Measurements from ENCODE around the gene MORN5. TPM values are rescaled to one million over a fixed set of nuclear protein-coding genes. Genes with fewer than 3 reads are reported as not detected.

MORN5 gene
- total RNA-seq, 1 experiment from 2014 or later: not detected

DNA sequence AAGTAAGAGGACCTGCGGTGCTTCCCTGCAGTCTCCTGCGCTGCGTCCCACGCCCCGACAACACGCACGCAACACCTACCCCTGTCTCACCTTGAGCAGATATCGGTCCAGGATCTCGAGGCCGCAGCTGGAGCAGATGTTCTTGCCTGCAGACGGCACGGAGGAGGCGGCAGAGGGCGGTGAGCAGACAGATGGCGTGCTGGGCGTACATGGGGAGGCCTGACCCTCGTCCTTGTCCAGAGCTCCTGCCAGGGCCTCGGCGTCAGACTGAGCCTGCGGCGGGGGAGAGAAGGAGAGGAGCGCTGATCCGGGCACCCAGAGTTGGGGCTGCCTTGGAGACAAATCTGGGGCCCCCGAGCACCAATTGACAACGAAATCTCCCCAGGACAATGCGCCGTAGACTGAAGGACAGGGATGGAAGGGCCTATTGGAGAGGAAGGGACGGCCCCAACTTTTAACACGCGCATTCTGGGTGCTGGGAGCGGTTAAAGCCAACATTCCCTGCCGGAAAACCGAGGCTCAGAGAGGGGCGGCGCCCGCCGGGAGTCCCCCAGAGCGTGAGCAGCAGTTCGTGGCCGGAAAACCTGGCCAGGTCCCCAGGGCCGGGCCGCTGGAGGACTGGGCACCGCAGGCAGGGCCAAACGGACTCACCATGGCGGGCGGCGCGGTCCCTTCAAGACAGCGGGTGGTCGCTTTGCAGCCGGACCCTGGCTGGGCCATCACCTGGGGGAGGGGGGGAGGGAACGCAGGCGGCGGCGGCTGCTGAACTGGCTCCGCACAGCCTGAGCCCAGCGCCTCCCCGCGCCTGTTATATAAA lies 67.3 kb downstream of the MORN5 start:
- DNase-seq: peak; percentile 91
- Histone ChIP-seq H3K4me3 (ENCODE audit: insufficient read depth, low read depth, low read length) (peak overlapping the region; percentile 17; the same call in 1 of the 2 replicates), H3K36me3 (replicated peaks; ENCODE audit: control insufficient read depth, insufficient read depth, low read length) (no peaks in the 10 kb centered on the region)

GRCh38 chr9:122227575-122227900 lies 67.8 kb downstream of the MORN5 start:
- peaks cover 97% of the 10 kb centered on the region for H3K27me3 ChIP-seq (ENCODE audit: control insufficient read depth, insufficient read depth, low read length)
- DNase-seq: no peak
- no peak overlapping the region; the same call in 1 of the 2 replicates for H3K4me3 ChIP-seq (ENCODE audit: insufficient read depth, low read depth, low read length)

More for the DNA sequence above, 67.3 kb downstream of the MORN5 start:
- peaks cover 100% of the 10 kb centered on the region for H3K27me3 ChIP-seq (ENCODE audit: control insufficient read depth, insufficient read depth, low read length)

DNA sequence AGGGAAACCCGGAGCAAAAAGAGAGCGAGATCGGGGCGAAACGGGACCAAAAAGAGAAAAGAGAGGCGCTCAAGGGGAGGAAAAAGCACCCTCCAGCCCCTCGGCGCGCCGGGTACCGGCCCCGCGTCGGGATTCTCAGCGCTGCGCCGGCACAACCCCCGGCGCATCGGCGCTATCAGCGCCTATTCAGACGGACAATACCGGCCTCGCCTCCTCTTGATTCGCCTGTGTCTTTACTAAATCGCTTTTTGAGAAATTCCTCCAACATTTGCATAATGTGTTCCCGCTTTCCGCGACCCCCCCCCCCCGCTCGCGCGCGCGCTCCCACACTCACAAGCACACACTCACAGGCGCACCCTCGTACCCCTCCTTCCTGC lies 68.5 kb downstream of the MORN5 start:
- peak; percentile 80 for DNase-seq
- peaks cover 91% of the 10 kb centered on the region for H3K27me3 ChIP-seq (ENCODE audit: control insufficient read depth, insufficient read depth, low read length)
- H3K36me3 ChIP-seq (replicated peaks; ENCODE audit: control insufficient read depth, insufficient read depth, low read length): no peaks in the 10 kb centered on the region
- peak overlapping the region; percentile 36 for H3K4me3 ChIP-seq (ENCODE audit: insufficient read depth, low read depth, low read length)

More at GRCh38 chr9:122227575-122227900, 67.8 kb downstream of the MORN5 start:
- no peaks in the 10 kb centered on the region for H3K36me3 ChIP-seq (replicated peaks; ENCODE audit: control insufficient read depth, insufficient read depth, low read length)

- peak; percentile 80 for DNase-seq
- peaks cover 84% of the 10 kb centered on the region for H3K27me3 ChIP-seq (ENCODE audit: control insufficient read depth, insufficient read depth, low read length)
- peak within 1 kb of the TSS; percentile 36 for H3K4me3 ChIP-seq (ENCODE audit: insufficient read depth, low read depth, low read length)
- H3K36me3 ChIP-seq (replicated peaks; ENCODE audit: control insufficient read depth, insufficient read depth, low read length): no peaks in the 10 kb centered on the region
Observed at GRCh38 chr9:122228568-122229484, 69.1 kb downstream of the MORN5 start, which contains the start of gene LHX6. Gene LHX6 (minus strand): TSS chr9:122228957. CDS start chr9:122228740, 217 bp downstream.

DNA sequence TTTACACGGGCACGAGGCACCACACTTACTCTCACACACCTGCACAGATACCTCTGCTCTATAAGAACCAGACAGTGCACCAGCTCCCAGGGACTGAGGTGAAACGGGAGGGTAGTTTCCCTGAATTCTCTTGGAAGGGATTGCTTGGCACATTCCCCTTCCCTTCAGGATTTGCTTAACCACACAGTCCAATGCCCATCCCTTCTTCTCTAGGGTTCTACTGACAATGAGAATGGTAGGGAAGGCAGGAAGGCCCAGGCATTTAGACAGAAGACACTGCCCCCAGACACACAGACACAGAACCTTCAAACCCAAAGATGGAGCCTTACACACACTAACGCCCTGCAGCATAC lies 69.8 kb downstream of the MORN5 start:
- Histone ChIP-seq H3K4me3 (ENCODE audit: insufficient read depth, low read depth, low read length) (no peak overlapping the region), H3K27me3 (ENCODE audit: control insufficient read depth, insufficient read depth, low read length) (peaks cover 78% of the 10 kb centered on the region), H3K36me3 (replicated peaks; ENCODE audit: control insufficient read depth, insufficient read depth, low read length) (no peaks in the 10 kb centered on the region)
- DNase-seq: no peak

DNA sequence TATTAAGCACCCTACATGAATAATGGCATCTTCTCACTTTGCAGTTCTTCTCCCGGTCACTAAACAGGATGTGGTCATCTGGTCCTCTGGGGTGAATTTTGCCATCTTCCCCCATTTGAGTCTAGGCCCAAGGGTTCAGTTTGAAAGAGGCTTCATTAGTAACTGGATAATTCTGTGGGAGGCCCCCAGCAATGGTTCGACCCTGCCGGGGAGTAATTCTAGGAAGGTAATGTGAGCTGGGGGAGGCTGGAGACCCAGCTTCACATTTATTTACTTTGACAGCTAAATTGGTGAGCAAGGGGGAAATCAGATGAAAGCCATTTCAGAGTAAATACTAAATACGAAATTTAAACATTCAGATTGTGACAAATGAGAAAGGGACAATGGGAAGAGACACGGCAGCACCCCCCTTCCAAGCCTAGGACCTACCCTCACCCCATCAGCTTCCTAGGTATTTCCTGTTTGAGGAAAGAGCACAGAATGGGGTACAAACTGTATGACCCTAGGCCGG lies 73.1 kb downstream of the MORN5 start:
- Histone ChIP-seq H3K27me3 (ENCODE audit: control insufficient read depth, insufficient read depth, low read length) (peaks cover 44% of the 10 kb centered on the region), H3K4me3 (ENCODE audit: insufficient read depth, low read depth, low read length) (no peak overlapping the region), H3K36me3 (replicated peaks; ENCODE audit: control insufficient read depth, insufficient read depth, low read length) (no peaks in the 10 kb centered on the region)
- DNase-seq: no peak

GRCh38 chr9:122234022-122234748 lies 74.5 kb downstream of the MORN5 start:
- H3K36me3 ChIP-seq (replicated peaks; ENCODE audit: control insufficient read depth, insufficient read depth, low read length): no peaks in the 10 kb centered on the region
- peaks cover 31% of the 10 kb centered on the region for H3K27me3 ChIP-seq (ENCODE audit: control insufficient read depth, insufficient read depth, low read length)
- H3K4me3 ChIP-seq (ENCODE audit: insufficient read depth, low read depth, low read length): no peak overlapping the region
- DNase-seq: no peak

DNA sequence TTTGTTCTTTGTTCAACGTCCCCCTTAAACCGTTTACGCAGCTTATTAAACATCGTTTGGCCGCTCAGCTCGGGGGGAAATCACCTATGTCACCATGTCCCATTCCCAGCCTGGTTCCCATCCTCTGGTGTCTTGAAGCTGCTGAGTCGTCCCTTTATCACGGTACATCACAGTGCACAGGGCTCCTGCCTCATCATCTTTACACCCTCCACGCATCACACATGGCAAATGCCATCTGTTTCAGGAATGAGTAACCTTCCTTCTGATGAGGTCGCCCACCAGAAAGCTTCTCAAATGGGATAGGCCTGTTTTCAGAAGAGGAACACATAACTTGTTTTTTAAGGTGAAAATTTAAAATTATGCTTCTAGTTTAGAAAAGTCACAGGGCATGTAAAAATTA lies 77.0 kb downstream of the MORN5 start:
- Histone ChIP-seq H3K27me3 (ENCODE audit: control insufficient read depth, insufficient read depth, low read length) (peaks cover 6% of the 10 kb centered on the region), H3K4me3 (ENCODE audit: insufficient read depth, low read depth, low read length) (no peak overlapping the region), H3K36me3 (replicated peaks; ENCODE audit: control insufficient read depth, insufficient read depth, low read length) (peaks cover 5% of the 10 kb centered on the region)
- DNase-seq: no peak

DNA sequence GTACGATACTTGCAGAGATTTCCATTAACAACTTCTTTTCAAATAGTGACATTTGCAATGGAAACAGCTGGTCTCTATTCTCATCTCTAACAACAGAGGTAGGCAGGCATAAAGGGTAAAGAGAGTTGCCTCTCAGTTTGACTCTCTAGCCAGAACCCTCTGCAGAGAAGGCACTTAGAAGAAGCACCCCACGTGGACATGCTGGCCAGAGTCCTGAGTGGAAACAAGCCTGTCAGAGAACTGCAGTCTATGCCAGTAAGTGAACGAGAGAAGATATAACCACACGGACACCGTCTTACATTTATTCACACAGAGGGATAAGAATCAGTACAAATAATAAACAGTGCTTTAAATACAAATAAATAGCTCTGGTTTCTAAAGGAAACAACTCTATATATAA lies 80.0 kb downstream of the MORN5 start:
- no peaks in the 10 kb centered on the region for H3K27me3 ChIP-seq (ENCODE audit: control insufficient read depth, insufficient read depth, low read length)
- H3K4me3 ChIP-seq (ENCODE audit: insufficient read depth, low read depth, low read length): no peak overlapping the region
- no peak for DNase-seq
- H3K36me3 ChIP-seq (replicated peaks; ENCODE audit: control insufficient read depth, insufficient read depth, low read length): peaks cover 6% of the 10 kb centered on the region

- DNase-seq: no peak
- H3K27me3 ChIP-seq (ENCODE audit: control insufficient read depth, insufficient read depth, low read length): no peaks in the 10 kb centered on the region
- no peak overlapping the region for H3K4me3 ChIP-seq (ENCODE audit: insufficient read depth, low read depth, low read length)
- H3K36me3 ChIP-seq (replicated peaks; ENCODE audit: control insufficient read depth, insufficient read depth, low read length): peaks cover 14% of the 10 kb centered on the region
Observed at GRCh38 chr9:122244349-122244748, 84.6 kb downstream of the MORN5 start.

DNA sequence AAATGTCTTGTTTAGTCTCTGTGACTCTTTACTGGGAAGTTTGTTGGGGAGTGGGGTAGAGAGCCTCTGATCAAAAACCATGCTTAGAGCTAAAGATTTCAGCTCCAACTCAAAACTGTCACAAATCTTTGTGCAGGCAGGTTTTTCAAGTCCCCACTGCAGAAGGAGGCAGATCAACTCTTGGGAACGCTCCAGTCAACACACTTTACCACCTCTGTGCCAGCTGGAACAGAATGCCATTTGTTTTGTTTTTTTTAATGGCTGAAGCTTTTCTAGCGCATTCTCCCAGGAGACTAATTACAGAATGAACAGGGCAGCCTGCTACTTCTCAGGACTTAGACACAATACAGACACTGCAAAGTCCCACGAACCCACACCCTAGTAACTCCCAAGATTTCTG lies 87.0 kb downstream of the MORN5 start:
- Histone ChIP-seq H3K27me3 (ENCODE audit: control insufficient read depth, insufficient read depth, low read length) (no peaks in the 10 kb centered on the region), H3K36me3 (replicated peaks; ENCODE audit: control insufficient read depth, insufficient read depth, low read length) (peaks cover 12% of the 10 kb centered on the region), H3K4me3 (ENCODE audit: insufficient read depth, low read depth, low read length) (no peak overlapping the region)
- no peak for DNase-seq

DNA sequence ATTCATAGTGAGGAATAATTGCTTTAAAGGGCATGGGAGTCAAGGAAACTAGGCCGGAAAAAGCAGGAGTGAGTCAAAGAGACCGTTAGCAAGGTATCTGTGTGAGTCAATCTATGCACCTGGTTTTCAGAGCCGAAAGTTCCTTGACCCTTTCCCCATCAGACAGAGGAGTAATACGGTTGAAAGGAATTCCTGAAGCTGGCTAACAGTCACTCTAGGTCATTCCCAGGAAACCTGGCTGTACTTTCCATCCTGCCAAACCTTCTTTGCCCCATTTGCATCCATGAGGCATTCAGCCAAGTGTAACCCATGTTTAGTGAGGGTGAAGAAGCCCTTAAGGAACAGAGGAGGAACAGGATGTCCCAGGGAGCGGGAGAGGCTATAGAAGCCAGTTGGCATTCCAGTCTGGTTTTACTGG lies 88.7 kb downstream of the MORN5 start:
- no peak for DNase-seq
- Histone ChIP-seq H3K27me3 (ENCODE audit: control insufficient read depth, insufficient read depth, low read length) (no peaks in the 10 kb centered on the region), H3K36me3 (replicated peaks; ENCODE audit: control insufficient read depth, insufficient read depth, low read length) (peaks cover 12% of the 10 kb centered on the region), H3K4me3 (ENCODE audit: insufficient read depth, low read depth, low read length) (no peak overlapping the region)
